GM23338 (cell line): ENCODE data around the gene APMAP. TPM values are rescaled to one million over a fixed set of nuclear protein-coding genes. Genes with fewer than 3 reads are reported as not detected.

Source experiments
- ATAC-seq: fragments of 200-7000 bp; cut with Tn5 transposase; 3 replicates; pipeline ENCODE4 v1.9.1; 2020
- DNase-seq: peaks from one replicate; pipeline ENCODE4 v3.0.0-alpha.2; 2015; ENCODE audit warnings: low spot score
- H2AFZ ChIP-seq: fragments of 200-600 bp; sonication (generic); 2 replicates; pipeline ENCODE4 v1.8.0; 2016; ENCODE audit warnings: antibody characterized with exemption, mild to moderate bottlenecking, moderate library complexity
- H3F3A ChIP-seq: fragments of 200-600 bp; sonication (generic); replicated peaks from 2 replicates; pipeline ENCODE4 v1.8.0; 2017; ENCODE audit warnings: antibody characterized with exemption, mixed run types, low read depth
- H3K27ac ChIP-seq: fragments of 200-600 bp; sonication (generic); 2 replicates; pipeline ENCODE4 v1.6.1; 2016; ENCODE audit warnings: low read depth
- H3K27me3 ChIP-seq: fragments of 200-600 bp; sonication (generic); 2 replicates; pipeline ENCODE4 v1.8.0; 2016; ENCODE audit warnings: mild to moderate bottlenecking, mixed run types, moderate library complexity; ENCODE audit not compliant: insufficient read depth
- H3K36me3 ChIP-seq: fragments of 200-600 bp; sonication (generic); 2 replicates; pipeline ENCODE4 v1.8.0; 2016; ENCODE audit warnings: mild to moderate bottlenecking; ENCODE audit not compliant: insufficient read depth
- H3K4me1 ChIP-seq: fragments of 200-600 bp; sonication (generic); 2 replicates; pipeline ENCODE4 v1.8.0; 2016; ENCODE audit warnings: mild to moderate bottlenecking, moderate library complexity; ENCODE audit not compliant: insufficient read depth
- H3K4me2 ChIP-seq: fragments of 200-600 bp; sonication (generic); 2 replicates; pipeline ENCODE4 v1.7.1; 2017; ENCODE audit warnings: mixed run types
- H3K4me3 ChIP-seq: fragments of 200-600 bp; sonication (generic); 2 replicates; pipeline ENCODE4 v1.6.1; 2016; ENCODE audit warnings: mixed run types
- H3K79me2 ChIP-seq: fragments of 200-600 bp; sonication (generic); replicated peaks from 2 replicates; pipeline ENCODE4 v1.8.0; 2017; ENCODE audit warnings: mild to moderate bottlenecking; ENCODE audit not compliant: insufficient read depth
- H3K9me2 ChIP-seq: fragments of 200-600 bp; sonication (generic); 2 replicates; pipeline ENCODE4 v1.8.0; 2017; ENCODE audit not compliant: insufficient read depth
- H4K20me1 ChIP-seq: fragments of 200-600 bp; sonication (generic); replicated peaks from 2 replicates; pipeline ENCODE4 v1.8.0; 2017; ENCODE audit warnings: mild to moderate bottlenecking; ENCODE audit not compliant: insufficient read depth
- H3K27ac Mint-ChIP-seq: 2 replicates; pipeline ENCODE4 v1.8.0; 2020; ENCODE audit warnings: inconsistent platforms, mild to moderate bottlenecking, moderate library complexity, mixed read lengths
- H3K27me3 Mint-ChIP-seq: 3 replicates; pipeline ENCODE4 v1.8.0; 2022; ENCODE audit warnings: low read depth, mild to moderate bottlenecking, moderate library complexity, mixed read lengths, inconsistent platforms; ENCODE audit not compliant: insufficient read depth, poor library complexity
- H3K36me3 Mint-ChIP-seq: 3 replicates; pipeline ENCODE4 v1.8.0; 2021; ENCODE audit warnings: low read depth, mild to moderate bottlenecking, inconsistent platforms, moderate library complexity, mixed read lengths
- H3K4me1 Mint-ChIP-seq: 3 replicates; pipeline ENCODE4 v1.8.0; 2020; ENCODE audit warnings: mild to moderate bottlenecking, inconsistent platforms, mixed read lengths
- H3K4me3 Mint-ChIP-seq: 3 replicates; pipeline ENCODE4 v1.8.0; 2021; ENCODE audit warnings: moderate library complexity, mild to moderate bottlenecking, inconsistent platforms, mixed read lengths
- H3K9me3 Mint-ChIP-seq: 3 replicates; pipeline ENCODE4 v1.8.0; 2020; ENCODE audit warnings: moderate library complexity, mild to moderate bottlenecking, inconsistent platforms, mixed read lengths
- CREB1 ChIP-seq: fragments of 250-450 bp; sonication (Bioruptor Pico); IDR thresholded peaks from 2 replicates; pipeline ENCODE4 v1.5.0; 2020; ENCODE audit warnings: low read depth, mild to moderate bottlenecking, moderate library complexity
- EZH2 ChIP-seq: fragments of 200-600 bp; sonication (generic); IDR thresholded peaks from one replicate; pipeline ENCODE4 v1.8.0; 2017; ENCODE audit warnings: antibody characterized with exemption, mild to moderate bottlenecking, low read depth; ENCODE audit not compliant: unreplicated experiment
- EZH2phosphoT487 ChIP-seq: fragments of 200-600 bp; sonication (generic); IDR thresholded peaks from one replicate; pipeline ENCODE4 v1.8.1; 2018; ENCODE audit warnings: antibody characterized with exemption; ENCODE audit not compliant: unreplicated experiment
- JUNB ChIP-seq: IDR thresholded peaks from one replicate; pipeline ENCODE4 v1.6.1; 2016; ENCODE audit warnings: antibody characterized with exemption; ENCODE audit not compliant: unreplicated experiment
- NANOG ChIP-seq: IDR thresholded peaks from 2 replicates; pipeline ENCODE4 v1.6.1; 2016; ENCODE audit warnings: antibody characterized with exemption, borderline replicate concordance
- POLR2AphosphoS5 ChIP-seq: IDR thresholded peaks from 2 replicates; pipeline ENCODE4 v1.6.1; 2016; ENCODE audit warnings: antibody characterized with exemption, low read depth
- STAT1 ChIP-seq: IDR thresholded peaks from one replicate; pipeline ENCODE4 v1.6.1; 2016; ENCODE audit warnings: antibody characterized with exemption; ENCODE audit not compliant: unreplicated experiment
- ZNF114 ChIP-seq: fragments of 250-450 bp; sonication (Bioruptor Pico); IDR thresholded peaks from 2 replicates; pipeline ENCODE4 v1.5.0; 2020; ENCODE audit warnings: mild to moderate bottlenecking, moderate library complexity
- ZNF331 ChIP-seq: fragments of 250-450 bp; sonication (Bioruptor Pico); IDR thresholded peaks from 2 replicates; pipeline ENCODE4 v1.5.0; 2020; ENCODE audit warnings: low read depth, mild to moderate bottlenecking, moderate library complexity
- polyA plus RNA-seq: library from polyadenylated mRNA; unstranded; fragments of >200 nt; fragmentation: Nextera tagmentation; extraction: Ambion mirVana; gene quantifications from 2 replicates; pipeline ENCODE4 v1.2.1, GENCODE V29; 2016
- total RNA-seq: library from RNA; depleted of rRNA; stranded (reverse); fragments of >200 nt; shearing (Covaris generic); gene quantifications from 2 replicates; pipeline ENCODE4 v1.2.3, GENCODE V29; 2014
- TF ChIP-seq, protein P1 (sequence below), 2 experiments: fragments of 200-600 bp in 1 of 2; sonication (generic) in 1 of 2; conservative IDR thresholded peaks; 2 replicates each; pipeline versions ENCODE4 v1.5.1 to v1.6.1; 2016 to 2017; ENCODE audit warnings: antibody characterized with exemption in 2 of 2, low read depth in 2 of 2, mild to moderate bottlenecking in 2 of 2, moderate library complexity in 1 of 2
- TF ChIP-seq, protein P2 (sequence below): fragments of 250-450 bp; sonication (Bioruptor Pico); IDR thresholded peaks from 2 replicates; pipeline ENCODE4 v1.5.0; 2020; ENCODE audit warnings: mild to moderate bottlenecking, moderate library complexity
- TF ChIP-seq, protein P3 (sequence below): IDR thresholded peaks from one replicate; pipeline ENCODE4 v1.6.1; 2018; ENCODE audit warnings: antibody characterized with exemption; ENCODE audit not compliant: unreplicated experiment
- TF ChIP-seq, protein P4 (sequence below): IDR thresholded peaks from 2 replicates; pipeline ENCODE4 v1.6.1; 2016; ENCODE audit warnings: antibody characterized with exemption

The APMAP gene
- total and polyA plus RNA-seq, 2 experiments from 2014 or later: 31.7 to 72.3 TPM

DNA sequence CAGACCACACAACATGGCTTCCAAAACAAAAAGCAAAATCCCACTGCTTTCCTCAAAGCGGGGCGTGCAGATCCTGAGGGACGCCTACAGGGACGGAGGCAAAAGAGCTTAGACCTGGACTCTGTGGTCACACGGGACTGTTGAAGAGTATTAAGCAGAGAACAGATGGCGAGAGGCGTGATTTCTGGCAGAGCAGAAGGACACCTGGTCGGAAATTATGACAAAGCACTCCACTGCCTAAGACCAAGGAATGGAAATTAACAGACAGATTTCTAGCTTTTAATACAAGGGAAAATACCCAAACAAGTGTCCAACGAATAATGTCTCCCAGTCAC is 28.1 kb downstream of the APMAP start:
- Mint-ChIP-seq H3K27me3 (peaks cover 6% of the 10 kb centered on the region), H3K27ac (no peak overlapping the region), H3K4me3 (no peak overlapping the region), H3K36me3 (peaks cover 52% of the 10 kb centered on the region), H3K9me3 (no peaks in the 10 kb centered on the region; the same call in 2 of the 3 replicates), H3K4me1 (no peaks in the 10 kb centered on the region)
- peaks cover 13% of the 10 kb centered on the region for H3K36me3 ChIP-seq
- H3K4me3 ChIP-seq: no peak overlapping the region
- H3K79me2 ChIP-seq: no peaks in the 10 kb centered on the region
- H3F3A ChIP-seq: no peaks in the 10 kb centered on the region
- no peak for DNase-seq
- H3K4me1 ChIP-seq: no peaks in the 10 kb centered on the region
- no peak overlapping the region for H3K27ac ChIP-seq
- no peak for TF ChIP-seq CREB1 (CRISPR knock-in tag)
- no peak for TF ChIP-seq POLR2AphosphoS5
- no peak for TF ChIP-seq EZH2phosphoT487
- no peak for TF ChIP-seq ZNF114
- no peak for TF ChIP-seq EZH2
- TF ChIP-seq JUNB: no peak
- TF ChIP-seq, protein P1, sequence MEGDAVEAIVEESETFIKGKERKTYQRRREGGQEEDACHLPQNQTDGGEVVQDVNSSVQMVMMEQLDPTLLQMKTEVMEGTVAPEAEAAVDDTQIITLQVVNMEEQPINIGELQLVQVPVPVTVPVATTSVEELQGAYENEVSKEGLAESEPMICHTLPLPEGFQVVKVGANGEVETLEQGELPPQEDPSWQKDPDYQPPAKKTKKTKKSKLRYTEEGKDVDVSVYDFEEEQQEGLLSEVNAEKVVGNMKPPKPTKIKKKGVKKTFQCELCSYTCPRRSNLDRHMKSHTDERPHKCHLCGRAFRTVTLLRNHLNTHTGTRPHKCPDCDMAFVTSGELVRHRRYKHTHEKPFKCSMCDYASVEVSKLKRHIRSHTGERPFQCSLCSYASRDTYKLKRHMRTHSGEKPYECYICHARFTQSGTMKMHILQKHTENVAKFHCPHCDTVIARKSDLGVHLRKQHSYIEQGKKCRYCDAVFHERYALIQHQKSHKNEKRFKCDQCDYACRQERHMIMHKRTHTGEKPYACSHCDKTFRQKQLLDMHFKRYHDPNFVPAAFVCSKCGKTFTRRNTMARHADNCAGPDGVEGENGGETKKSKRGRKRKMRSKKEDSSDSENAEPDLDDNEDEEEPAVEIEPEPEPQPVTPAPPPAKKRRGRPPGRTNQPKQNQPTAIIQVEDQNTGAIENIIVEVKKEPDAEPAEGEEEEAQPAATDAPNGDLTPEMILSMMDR (conservative IDR thresholded peaks at IDR 0.05; ENCODE audit: low read depth in 2 of 2): no peak
- TF ChIP-seq NANOG: no peak
- TF ChIP-seq, protein P2, sequence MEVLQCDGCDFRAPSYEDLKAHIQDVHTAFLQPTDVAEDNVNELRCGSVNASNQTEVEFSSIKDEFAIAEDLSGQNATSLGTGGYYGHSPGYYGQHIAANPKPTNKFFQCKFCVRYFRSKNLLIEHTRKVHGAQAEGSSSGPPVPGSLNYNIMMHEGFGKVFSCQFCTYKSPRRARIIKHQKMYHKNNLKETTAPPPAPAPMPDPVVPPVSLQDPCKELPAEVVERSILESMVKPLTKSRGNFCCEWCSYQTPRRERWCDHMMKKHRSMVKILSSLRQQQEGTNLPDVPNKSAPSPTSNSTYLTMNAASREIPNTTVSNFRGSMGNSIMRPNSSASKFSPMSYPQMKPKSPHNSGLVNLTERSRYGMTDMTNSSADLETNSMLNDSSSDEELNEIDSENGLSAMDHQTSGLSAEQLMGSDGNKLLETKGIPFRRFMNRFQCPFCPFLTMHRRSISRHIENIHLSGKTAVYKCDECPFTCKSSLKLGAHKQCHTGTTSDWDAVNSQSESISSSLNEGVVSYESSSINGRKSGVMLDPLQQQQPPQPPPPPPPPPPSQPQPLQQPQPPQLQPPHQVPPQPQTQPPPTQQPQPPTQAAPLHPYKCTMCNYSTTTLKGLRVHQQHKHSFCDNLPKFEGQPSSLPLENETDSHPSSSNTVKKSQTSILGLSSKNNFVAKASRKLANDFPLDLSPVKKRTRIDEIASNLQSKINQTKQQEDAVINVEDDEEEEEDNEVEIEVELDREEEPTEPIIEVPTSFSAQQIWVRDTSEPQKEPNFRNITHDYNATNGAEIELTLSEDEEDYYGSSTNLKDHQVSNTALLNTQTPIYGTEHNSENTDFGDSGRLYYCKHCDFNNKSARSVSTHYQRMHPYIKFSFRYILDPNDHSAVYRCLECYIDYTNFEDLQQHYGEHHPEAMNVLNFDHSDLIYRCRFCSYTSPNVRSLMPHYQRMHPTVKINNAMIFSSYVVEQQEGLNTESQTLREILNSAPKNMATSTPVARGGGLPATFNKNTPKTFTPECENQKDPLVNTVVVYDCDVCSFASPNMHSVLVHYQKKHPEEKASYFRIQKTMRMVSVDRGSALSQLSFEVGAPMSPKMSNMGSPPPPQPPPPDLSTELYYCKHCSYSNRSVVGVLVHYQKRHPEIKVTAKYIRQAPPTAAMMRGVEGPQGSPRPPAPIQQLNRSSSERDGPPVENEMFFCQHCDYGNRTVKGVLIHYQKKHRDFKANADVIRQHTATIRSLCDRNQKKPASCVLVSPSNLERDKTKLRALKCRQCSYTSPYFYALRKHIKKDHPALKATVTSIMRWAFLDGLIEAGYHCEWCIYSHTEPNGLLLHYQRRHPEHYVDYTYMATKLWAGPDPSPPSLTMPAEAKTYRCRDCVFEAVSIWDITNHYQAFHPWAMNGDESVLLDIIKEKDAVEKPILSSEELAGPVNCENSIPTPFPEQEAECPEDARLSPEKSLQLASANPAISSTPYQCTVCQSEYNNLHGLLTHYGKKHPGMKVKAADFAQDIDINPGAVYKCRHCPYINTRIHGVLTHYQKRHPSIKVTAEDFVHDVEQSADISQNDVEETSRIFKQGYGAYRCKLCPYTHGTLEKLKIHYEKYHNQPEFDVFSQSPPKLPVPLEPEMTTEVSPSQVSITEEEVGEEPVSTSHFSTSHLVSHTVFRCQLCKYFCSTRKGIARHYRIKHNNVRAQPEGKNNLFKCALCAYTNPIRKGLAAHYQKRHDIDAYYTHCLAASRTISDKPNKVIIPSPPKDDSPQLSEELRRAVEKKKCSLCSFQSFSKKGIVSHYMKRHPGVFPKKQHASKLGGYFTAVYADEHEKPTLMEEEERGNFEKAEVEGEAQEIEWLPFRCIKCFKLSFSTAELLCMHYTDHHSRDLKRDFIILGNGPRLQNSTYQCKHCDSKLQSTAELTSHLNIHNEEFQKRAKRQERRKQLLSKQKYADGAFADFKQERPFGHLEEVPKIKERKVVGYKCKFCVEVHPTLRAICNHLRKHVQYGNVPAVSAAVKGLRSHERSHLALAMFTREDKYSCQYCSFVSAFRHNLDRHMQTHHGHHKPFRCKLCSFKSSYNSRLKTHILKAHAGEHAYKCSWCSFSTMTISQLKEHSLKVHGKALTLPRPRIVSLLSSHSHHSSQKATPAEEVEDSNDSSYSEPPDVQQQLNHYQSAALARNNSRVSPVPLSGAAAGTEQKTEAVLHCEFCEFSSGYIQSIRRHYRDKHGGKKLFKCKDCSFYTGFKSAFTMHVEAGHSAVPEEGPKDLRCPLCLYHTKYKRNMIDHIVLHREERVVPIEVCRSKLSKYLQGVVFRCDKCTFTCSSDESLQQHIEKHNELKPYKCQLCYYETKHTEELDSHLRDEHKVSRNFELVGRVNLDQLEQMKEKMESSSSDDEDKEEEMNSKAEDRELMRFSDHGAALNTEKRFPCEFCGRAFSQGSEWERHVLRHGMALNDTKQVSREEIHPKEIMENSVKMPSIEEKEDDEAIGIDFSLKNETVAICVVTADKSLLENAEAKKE (CRISPR knock-in tag): no peak
- TF ChIP-seq, protein P3, sequence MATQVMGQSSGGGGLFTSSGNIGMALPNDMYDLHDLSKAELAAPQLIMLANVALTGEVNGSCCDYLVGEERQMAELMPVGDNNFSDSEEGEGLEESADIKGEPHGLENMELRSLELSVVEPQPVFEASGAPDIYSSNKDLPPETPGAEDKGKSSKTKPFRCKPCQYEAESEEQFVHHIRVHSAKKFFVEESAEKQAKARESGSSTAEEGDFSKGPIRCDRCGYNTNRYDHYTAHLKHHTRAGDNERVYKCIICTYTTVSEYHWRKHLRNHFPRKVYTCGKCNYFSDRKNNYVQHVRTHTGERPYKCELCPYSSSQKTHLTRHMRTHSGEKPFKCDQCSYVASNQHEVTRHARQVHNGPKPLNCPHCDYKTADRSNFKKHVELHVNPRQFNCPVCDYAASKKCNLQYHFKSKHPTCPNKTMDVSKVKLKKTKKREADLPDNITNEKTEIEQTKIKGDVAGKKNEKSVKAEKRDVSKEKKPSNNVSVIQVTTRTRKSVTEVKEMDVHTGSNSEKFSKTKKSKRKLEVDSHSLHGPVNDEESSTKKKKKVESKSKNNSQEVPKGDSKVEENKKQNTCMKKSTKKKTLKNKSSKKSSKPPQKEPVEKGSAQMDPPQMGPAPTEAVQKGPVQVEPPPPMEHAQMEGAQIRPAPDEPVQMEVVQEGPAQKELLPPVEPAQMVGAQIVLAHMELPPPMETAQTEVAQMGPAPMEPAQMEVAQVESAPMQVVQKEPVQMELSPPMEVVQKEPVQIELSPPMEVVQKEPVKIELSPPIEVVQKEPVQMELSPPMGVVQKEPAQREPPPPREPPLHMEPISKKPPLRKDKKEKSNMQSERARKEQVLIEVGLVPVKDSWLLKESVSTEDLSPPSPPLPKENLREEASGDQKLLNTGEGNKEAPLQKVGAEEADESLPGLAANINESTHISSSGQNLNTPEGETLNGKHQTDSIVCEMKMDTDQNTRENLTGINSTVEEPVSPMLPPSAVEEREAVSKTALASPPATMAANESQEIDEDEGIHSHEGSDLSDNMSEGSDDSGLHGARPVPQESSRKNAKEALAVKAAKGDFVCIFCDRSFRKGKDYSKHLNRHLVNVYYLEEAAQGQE: no peak
- TF ChIP-seq STAT1: no peak
- TF ChIP-seq ZNF331 (CRISPR knock-in tag): no peak
- TF ChIP-seq, protein P4, sequence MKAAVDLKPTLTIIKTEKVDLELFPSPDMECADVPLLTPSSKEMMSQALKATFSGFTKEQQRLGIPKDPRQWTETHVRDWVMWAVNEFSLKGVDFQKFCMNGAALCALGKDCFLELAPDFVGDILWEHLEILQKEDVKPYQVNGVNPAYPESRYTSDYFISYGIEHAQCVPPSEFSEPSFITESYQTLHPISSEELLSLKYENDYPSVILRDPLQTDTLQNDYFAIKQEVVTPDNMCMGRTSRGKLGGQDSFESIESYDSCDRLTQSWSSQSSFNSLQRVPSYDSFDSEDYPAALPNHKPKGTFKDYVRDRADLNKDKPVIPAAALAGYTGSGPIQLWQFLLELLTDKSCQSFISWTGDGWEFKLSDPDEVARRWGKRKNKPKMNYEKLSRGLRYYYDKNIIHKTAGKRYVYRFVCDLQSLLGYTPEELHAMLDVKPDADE: no peak
- ATAC-seq: no peak
- H3K9me2 ChIP-seq: no peaks in the 10 kb centered on the region
- no peaks in the 10 kb centered on the region for H3K27me3 ChIP-seq
- no peak overlapping the region for H3K4me2 ChIP-seq
- H4K20me1 ChIP-seq: no peaks in the 10 kb centered on the region; the same call in 1 of the 2 replicates
- H2AFZ ChIP-seq: no peak overlapping the region
